Urothelium cell line (cell line): ENCODE measurements around the gene SMAD6.

Experiments used
- DNase-seq: peaks from one replicate; pipeline ENCODE4 v3.0.0; 2011; ENCODE audit warnings: low spot score, mixed read lengths
- FAIRE-seq: peaks from 2 replicates; lab custom pipeline; 2011; peaks lifted over from hg19 to GRCh38; lab: Jason Lieb, UNC

The SMAD6 gene

GRCh38 chr15:66786708-66787488 lies 84.9 kb downstream of the SMAD6 start:
- FAIRE-seq (no peak), DNase-seq (no peak)

- no peak for FAIRE-seq
- DNase-seq = no peak
These were observed 85.4 kb downstream of the SMAD6 start for GRCh38 chr15:66787489-66787871.

GRCh38 chr15:66788024-66788423 lies 86.0 kb downstream of the SMAD6 start:
- no peak for FAIRE-seq
- no peak for DNase-seq

GRCh38 chr15:66789029-66790025 lies 87.3 kb downstream of the SMAD6 start:
- DNase-seq = peak; percentile 53

GRCh38 chr15:66795851-66796250 lies 93.8 kb downstream of the SMAD6 start:
- FAIRE-seq (no peak), DNase-seq (no peak)

More at GRCh38 chr15:66789029-66790025, 87.3 kb downstream of the SMAD6 start:
- FAIRE-seq = no peak

GRCh38 chr15:66796343-66796742 lies 94.3 kb downstream of the SMAD6 start:
- FAIRE-seq (no peak), DNase-seq (no peak)

GRCh38 chr15:66797921-66798320 lies 95.9 kb downstream of the SMAD6 start:
- peak; percentile 75 for FAIRE-seq

GRCh38 chr15:66798426-66799061 lies 96.5 kb downstream of the SMAD6 start:
- DNase-seq = peak; percentile 49
- peak; percentile 56 for FAIRE-seq

More at GRCh38 chr15:66797921-66798320, 95.9 kb downstream of the SMAD6 start:
- DNase-seq = no peak

GRCh38 chr15:66799242-66799641 lies 97.2 kb downstream of the SMAD6 start:
- no peak for DNase-seq
- no peak for FAIRE-seq

GRCh38 chr15:66800584-66801235 lies 98.7 kb downstream of the SMAD6 start:
- FAIRE-seq (peak; percentile 32), DNase-seq (no peak)

- DNase-seq = no peak
- FAIRE-seq = no peak
These were observed 99.2 kb downstream of the SMAD6 start for GRCh38 chr15:66801266-66801665.

GRCh38 chr15:66802025-66803001 lies 100.3 kb downstream of the SMAD6 start:
- FAIRE-seq (peak; percentile 27), DNase-seq (peak; percentile 56)

GRCh38 chr15:66803182-66803729 lies 101.2 kb downstream of the SMAD6 start:
- DNase-seq (peak; percentile 99), FAIRE-seq (peak; percentile 99)

GRCh38 chr15:66803749-66804148 lies 101.7 kb downstream of the SMAD6 start:
- peak; percentile 55 for FAIRE-seq

GRCh38 chr15:66805202-66805885 lies 103.3 kb downstream of the SMAD6 start:
- FAIRE-seq (no peak), DNase-seq (no peak)

More at GRCh38 chr15:66803749-66804148, 101.7 kb downstream of the SMAD6 start:
- DNase-seq = no peak

- FAIRE-seq (no peak), DNase-seq (no peak)
These were observed 106.3 kb downstream of the SMAD6 start for GRCh38 chr15:66808181-66808824.

- no peak for DNase-seq
- FAIRE-seq = no peak
These were observed 107.6 kb downstream of the SMAD6 start for GRCh38 chr15:66809664-66810063.

GRCh38 chr15:66815318-66815717 lies 113.3 kb downstream of the SMAD6 start:
- FAIRE-seq = peak; percentile 77

More at GRCh38 chr15:66815318-66815717, 113.3 kb downstream of the SMAD6 start:
- no peak for DNase-seq
